Embryonic facial prominence (tissue), 1 donor: ENCODE measurements around the gene PPP1R3E.

Source experiments
- DNase-seq: peaks from one replicate; pipeline ENCODE4 v3.0.0-alpha.2; 2016; ENCODE audit errors: extremely low spot score

PPP1R3E gene

GRCh38 chr14:23322568-23323517 is 20.2 kb upstream of the PPP1R3E start:
- no peak for DNase-seq

- DNase-seq, result no peak
Observed at GRCh38 chr14:23321572-23322547, 19.2 kb upstream of the PPP1R3E start.

GRCh38 chr14:23320584-23321571 is 18.2 kb upstream of the PPP1R3E start, which contains the start of gene PABPN1:
TSS of gene PABPN1 (plus strand) at chr14:23321457. CDS start at chr14:23321470, 13 bp downstream.
- peak; percentile 99 for DNase-seq

- DNase-seq, result no peak
Observed at GRCh38 chr14:23319746-23320583, 17.3 kb upstream of the PPP1R3E start.

- DNase-seq, result no peak
Observed at GRCh38 chr14:23316300-23316699, 13.6 kb upstream of the PPP1R3E start.

- no peak for DNase-seq
Observed at GRCh38 chr14:23310546-23310945, 7.9 kb upstream of the PPP1R3E start.

- no peak for DNase-seq
Observed at GRCh38 chr14:23308721-23309445, 6.2 kb upstream of the PPP1R3E start.

- no peak for DNase-seq
Observed at GRCh38 chr14:23307687-23308644, 5.3 kb upstream of the PPP1R3E start.

GRCh38 chr14:23307146-23307530 is 4.5 kb upstream of the PPP1R3E start:
- no peak for DNase-seq

GRCh38 chr14:23306412-23307145 is 3.9 kb upstream of the PPP1R3E start, which contains the start of gene BCL2L2:
TSS of gene BCL2L2 (plus strand) at chr14:23306833. CDS start at chr14:23307768, 935 bp downstream.
- DNase-seq, result peak; percentile 84

- no peak for DNase-seq
Observed at GRCh38 chr14:23301969-23302289, 730 bp downstream of the PPP1R3E start.

GRCh38 chr14:23301288-23301968 is 1.2 kb downstream of the PPP1R3E start:
- DNase-seq, result peak; percentile 96

GRCh38 chr14:23300687-23301223 is 1.9 kb downstream of the PPP1R3E start:
- no peak for DNase-seq

- no peak for DNase-seq
Observed at GRCh38 chr14:23299986-23300686, 2.5 kb downstream of the PPP1R3E start.

- no peak for DNase-seq
Observed at GRCh38 chr14:23299211-23299957, 3.3 kb downstream of the PPP1R3E start.
